ENCODE results near the gene NRXN3. TPM values are rescaled to one million over a fixed set of nuclear protein-coding genes. Genes with fewer than 3 reads are reported as not detected.
A peak's percentile ranks its signal among the peaks of the same experiment; 100 is the strongest.

Gene NRXN3
- total RNA-seq, 1 donor from 2014 or later = 1.6 TPM

- no peaks in the 10 kb centered on the region for H3K36me3 ChIP-seq (ENCODE audit: control insufficient read depth, insufficient read depth, low read length)
- no peak for TF ChIP-seq CTCF (IDR thresholded peaks at IDR 0.05; ENCODE audit: insufficient read depth, low read length, poor library complexity, severe bottlenecking)
- DNase-seq (ENCODE audit: low read depth) = no peak
Observed at GRCh38 chr14:79009286-79009685, 839.1 kb downstream of the NRXN3 start.

GRCh38 chr14:79011091-79011919, 841.1 kb downstream of the NRXN3 start:
- Histone ChIP-seq H3K4me3 (ENCODE audit: low read depth, low read length) (no peak overlapping the region), H3K36me3 (ENCODE audit: control insufficient read depth, insufficient read depth, low read length) (no peaks in the 10 kb centered on the region), H3K27me3 (ENCODE audit: control insufficient read depth, insufficient read depth, low read length) (no peaks in the 10 kb centered on the region)
- TF ChIP-seq CTCF (IDR thresholded peaks at IDR 0.05; ENCODE audit: insufficient read depth, low read length, poor library complexity, severe bottlenecking) = peak; percentile 27
- no peak for DNase-seq (ENCODE audit: low read depth)

More at GRCh38 chr14:79009286-79009685, 839.1 kb downstream of the NRXN3 start:
- Histone ChIP-seq H3K27me3 (ENCODE audit: control insufficient read depth, insufficient read depth, low read length) (no peaks in the 10 kb centered on the region), H3K4me3 (ENCODE audit: low read depth, low read length) (no peak overlapping the region)

GRCh38 chr14:79011920-79012204, 841.7 kb downstream of the NRXN3 start:
- no peak for DNase-seq (ENCODE audit: low read depth)
- H3K36me3 ChIP-seq (ENCODE audit: control insufficient read depth, insufficient read depth, low read length) = no peaks in the 10 kb centered on the region
- H3K4me3 ChIP-seq (ENCODE audit: low read depth, low read length) = no peak overlapping the region
- no peak for TF ChIP-seq CTCF (IDR thresholded peaks at IDR 0.05; ENCODE audit: insufficient read depth, low read length, poor library complexity, severe bottlenecking)
- no peaks in the 10 kb centered on the region for H3K27me3 ChIP-seq (ENCODE audit: control insufficient read depth, insufficient read depth, low read length)

- TF ChIP-seq CTCF (IDR thresholded peaks at IDR 0.05; ENCODE audit: insufficient read depth, low read length, poor library complexity, severe bottlenecking) = no peak
- Histone ChIP-seq H3K4me3 (ENCODE audit: low read depth, low read length) (no peak overlapping the region), H3K36me3 (ENCODE audit: control insufficient read depth, insufficient read depth, low read length) (no peaks in the 10 kb centered on the region), H3K27me3 (ENCODE audit: control insufficient read depth, insufficient read depth, low read length) (no peaks in the 10 kb centered on the region)
- DNase-seq (ENCODE audit: low read depth) = peak; percentile 35
Observed at GRCh38 chr14:79016828-79017505, 846.8 kb downstream of the NRXN3 start.

GRCh38 chr14:79017561-79017960, 847.4 kb downstream of the NRXN3 start:
- no peak for TF ChIP-seq CTCF (IDR thresholded peaks at IDR 0.05; ENCODE audit: insufficient read depth, low read length, poor library complexity, severe bottlenecking)
- DNase-seq (ENCODE audit: low read depth) = no peak

More at GRCh38 chr14:79017561-79017960, 847.4 kb downstream of the NRXN3 start:
- H3K27me3 ChIP-seq (ENCODE audit: control insufficient read depth, insufficient read depth, low read length) = no peaks in the 10 kb centered on the region
- no peaks in the 10 kb centered on the region for H3K36me3 ChIP-seq (ENCODE audit: control insufficient read depth, insufficient read depth, low read length)
- H3K4me3 ChIP-seq (ENCODE audit: low read depth, low read length) = no peak overlapping the region
